Cardiac fibroblast (primary cell): ENCODE data around the gene PARVB.

Source experiments
- DNase-seq, 2 donors: peaks; one replicate each; pipeline versions ENCODE4 v3.0.0 to v3.0.0-alpha.2; 2010; ENCODE audit warnings: low read depth in 2 of 2
- H3K4me3 ChIP-seq, 2 donors: replicated peaks in 1 of 2; 1 replicate in 1 of 2; 2 replicates in 1 of 2; pipeline ENCODE4 v1.5.1; 2011; ENCODE audit warnings: low read depth in 2 of 2, low read length in 2 of 2, mild to moderate bottlenecking in 2 of 2, moderate library complexity in 1 of 2
- CTCF ChIP-seq: IDR thresholded peaks from one replicate; pipeline ENCODE4 v1.5.1; 2011; ENCODE audit warnings: low read depth, mild to moderate bottlenecking, low read length, inconsistent platforms

The PARVB gene

GRCh38 chr22:44031158-44031952 lies 7.3 kb downstream of the PARVB start:
- no peak for TF ChIP-seq CTCF
- no peak overlapping the region for H3K4me3 ChIP-seq
- DNase-seq: peak; percentile 55 to 56

GRCh38 chr22:44032126-44032730 lies 8.1 kb downstream of the PARVB start:
- no peak for TF ChIP-seq CTCF
- no peak for DNase-seq
- H3K4me3 ChIP-seq: no peak overlapping the region

GRCh38 chr22:44033287-44033686 lies 9.2 kb downstream of the PARVB start:
- H3K4me3 ChIP-seq: no peak overlapping the region
- TF ChIP-seq CTCF: no peak
- DNase-seq: no peak

- no peak for DNase-seq
- H3K4me3 ChIP-seq: no peak overlapping the region
- no peak for TF ChIP-seq CTCF
These were observed 9.6 kb downstream of the PARVB start for GRCh38 chr22:44033694-44034093.

GRCh38 chr22:44037519-44038375 lies 13.6 kb downstream of the PARVB start:
- H3K4me3 ChIP-seq: no peak overlapping the region
- TF ChIP-seq CTCF: no peak
- peak; percentile 87 to 95 for DNase-seq

- no peak overlapping the region for H3K4me3 ChIP-seq
- no peak for TF ChIP-seq CTCF
- DNase-seq: no peak
These were observed 15.6 kb downstream of the PARVB start for GRCh38 chr22:44039566-44040171.
